RWPE1 (cell line): ENCODE data around the gene CTRB2.

ENCODE experiments used
- CTCF ChIA-PET: fragments of 350-600 bp; sonication (Branson Sonifier 250); formaldehyde crosslinking; extraction: SDS; loops from one replicate; lab custom pipeline; 2021; lab: Yijun Ruan, JAX
- POLR2A ChIA-PET: fragments of 400-600 bp; formaldehyde crosslinking; extraction: SDS; loops from one replicate; lab custom pipeline; 2020; ENCODE audit warnings: antibody characterized with exemption; ENCODE audit not compliant: low non-redundant PET; lab: Yijun Ruan, JAX
- DNase-seq: peaks from one replicate; pipeline ENCODE4 v3.0.0; 2012; ENCODE audit warnings: low spot score
- H3K27ac ChIP-seq: fragments of 450-650 bp; 2 replicates; pipeline ENCODE4 v1.5.1; 2017
- CTCF ChIP-seq: fragments of 450-650 bp; conservative IDR thresholded peaks from 2 replicates; pipeline ENCODE4 v1.5.1; 2017; ENCODE audit warnings: low read depth, mild to moderate bottlenecking

CTRB2 gene

GRCh38 chr16:75248142-75248535 lies 41.2 kb upstream of the CTRB2 start:
- H3K27ac ChIP-seq, result peak overlapping the region; percentile 98

GRCh38 chr16:75247249-75247648 lies 40.3 kb upstream of the CTRB2 start:
- DNase-seq, result no peak
- H3K27ac ChIP-seq, result peak overlapping the region; percentile 98
- TF ChIP-seq CTCF, result no peak
- ChIA-PET CTCF (interaction anchor here (1.0 to 1.7 kb wide), 2 partner anchors 13 to 48 kb away, joined by 3 to 5 read pairs; no protein-coding TSS in a partner anchor), POLR2A (no interaction called here)

More at GRCh38 chr16:75248142-75248535, 41.2 kb upstream of the CTRB2 start:
- TF ChIP-seq CTCF, result no peak
- POLR2A ChIA-PET, result no interaction called here
- CTCF ChIA-PET, result interaction anchor here (0.7 to 1.0 kb wide), 2 partner anchors 14 to 49 kb away, joined by 3 to 4 read pairs; no protein-coding TSS in a partner anchor
- DNase-seq, result no peak

- DNase-seq, result no peak
- ChIA-PET POLR2A (interaction anchor here (0.7 to 1.8 kb wide), 2 partner anchors 11 to 58 kb away, joined by 3 to 7 read pairs; no protein-coding TSS in a partner anchor), CTCF (interaction anchor here (0.6 to 1.7 kb wide), 2 partner anchors 13 to 20 kb away, joined by 5 to 6 read pairs; no protein-coding TSS in a partner anchor)
- peak overlapping the region; percentile 98 for H3K27ac ChIP-seq
- no peak for TF ChIP-seq CTCF
Measured at GRCh38 chr16:75246504-75247205, 39.7 kb upstream of the CTRB2 start.

- POLR2A ChIA-PET, result interaction anchor here (0.6 to 1.8 kb wide), 2 partner anchors 8 to 60 kb away, joined by 3 to 7 read pairs; no protein-coding TSS in a partner anchor
- peak; percentile 78 for DNase-seq
- TF ChIP-seq CTCF, result no peak
- peak overlapping the region; percentile 98 for H3K27ac ChIP-seq
- CTCF ChIA-PET, result interaction anchor here (1.7 kb wide), 1 partner anchor 11 kb away, joined by 5 read pairs; no protein-coding TSS in a partner anchor
Measured at GRCh38 chr16:75244844-75245758, 38.1 kb upstream of the CTRB2 start.

GRCh38 chr16:75244225-75244809 lies 37.4 kb upstream of the CTRB2 start:
- ChIA-PET CTCF (no interaction called here), POLR2A (interaction anchor here (0.6 to 1.8 kb wide), 2 partner anchors 9 to 61 kb away, joined by 3 to 7 read pairs; no protein-coding TSS in a partner anchor)
- peak overlapping the region; percentile 98 for H3K27ac ChIP-seq
- no peak for DNase-seq
- no peak for TF ChIP-seq CTCF
